IMR-90 (cell line): Measurements from ENCODE around the gene AGAP2. TPM values are rescaled to one million over a fixed set of nuclear protein-coding genes. Genes with fewer than 3 reads are reported as not detected.

Experiments used
- ATAC-seq: fragments of 200-7000 bp; cut with Tn5 transposase; 2 replicates; pipeline ENCODE4 v1.9.1; 2020; ENCODE audit warnings: low read depth, mild to moderate bottlenecking, moderate library complexity
- BruUV-seq: library from RNA; stranded (reverse); fragments of 400-500 nt; replicated peaks from 2 replicates; lab custom pipeline; 2021; lab: Mats Ljungman, UMichigan
- CTCF ChIA-PET: fragments of 300-600 bp; formaldehyde crosslinking; extraction: SDS; loops from one replicate; lab custom pipeline; 2021; ENCODE audit warnings: antibody characterized with exemption; lab: Yijun Ruan, JAX
- POLR2A ChIA-PET: fragments of 300-600 bp; sonication (Branson Sonifier 250); formaldehyde crosslinking; loops from one replicate; lab custom pipeline; 2022; ENCODE audit warnings: antibody characterized with exemption; ENCODE audit not compliant: unreplicated experiment; lab: Charles Lee
- DNase-seq: peaks from one replicate; pipeline ENCODE4 v3.0.0; 2013
- H2AFZ ChIP-seq: replicated peaks from 2 replicates; pipeline ENCODE3; 2013; ENCODE audit warnings: low read length, mild to moderate bottlenecking; ENCODE audit not compliant: poor library complexity
- H2AK5ac ChIP-seq: 2 replicates; pipeline ENCODE4 v1.6.1; 2013; ENCODE audit warnings: low read depth, low read length, inconsistent platforms
- H2AK9ac ChIP-seq: replicated peaks from 2 replicates; pipeline ENCODE3; 2013; ENCODE audit warnings: mild to moderate bottlenecking, low read depth, low read length, moderate library complexity; ENCODE audit not compliant: poor library complexity
- H2BK120ac ChIP-seq: 2 replicates; pipeline ENCODE4 v1.6.1; 2013; ENCODE audit warnings: low read depth, low read length, inconsistent platforms
- H2BK15ac ChIP-seq: 3 replicates; pipeline ENCODE4 v1.6.1; 2013; ENCODE audit warnings: low read depth, low read length, inconsistent platforms
- H2BK20ac ChIP-seq: 2 replicates; pipeline ENCODE4 v1.6.1; 2013; ENCODE audit warnings: low read depth, mild to moderate bottlenecking, inconsistent platforms, low read length, moderate library complexity
- H2BK5ac ChIP-seq: 2 replicates; pipeline ENCODE4 v1.6.1; 2013; ENCODE audit warnings: mild to moderate bottlenecking, low read depth, low read length, inconsistent platforms; ENCODE audit not compliant: poor library complexity, severe bottlenecking
- H3K14ac ChIP-seq: replicated peaks from 2 replicates; pipeline ENCODE4 v1.6.1; 2013; ENCODE audit warnings: low read depth, low read length, inconsistent platforms
- H3K18ac ChIP-seq: 2 replicates; pipeline ENCODE4 v1.6.1; 2013; ENCODE audit warnings: low read depth, low read length, control low read depth
- H3K23ac ChIP-seq: 2 replicates; pipeline ENCODE4 v1.6.1; 2013; ENCODE audit warnings: low read depth, low read length, inconsistent platforms
- H3K27ac ChIP-seq: 2 replicates; pipeline ENCODE4 v1.5.1; 2013; ENCODE audit warnings: mild to moderate bottlenecking, control low read depth, low read length; ENCODE audit not compliant: insufficient read depth
- H3K27me3 ChIP-seq: 2 replicates; pipeline ENCODE4 v1.6.1; 2013; ENCODE audit warnings: low read length; ENCODE audit not compliant: control insufficient read depth, insufficient read depth
- H3K36me3 ChIP-seq: 2 replicates; pipeline ENCODE4 v1.6.1; 2013; ENCODE audit warnings: low read length, mixed read lengths; ENCODE audit not compliant: control insufficient read depth, insufficient read depth
- H3K4ac ChIP-seq: 2 replicates; pipeline ENCODE4 v1.6.1; 2013; ENCODE audit warnings: low read depth, low read length, inconsistent platforms
- H3K4me1 ChIP-seq: 2 replicates; pipeline ENCODE4 v1.6.1; 2013; ENCODE audit warnings: low read length, mixed read lengths; ENCODE audit not compliant: control insufficient read depth, insufficient read depth
- H3K4me2 ChIP-seq: 2 replicates; pipeline ENCODE4 v1.6.1; 2013; ENCODE audit warnings: low read depth, mild to moderate bottlenecking, control low read depth, low read length, moderate library complexity
- H3K4me3 ChIP-seq: 2 replicates; pipeline ENCODE4 v1.5.1; 2013; ENCODE audit warnings: low read depth, mild to moderate bottlenecking, control low read depth, low read length, moderate library complexity; ENCODE audit not compliant: insufficient read depth
- H3K56ac ChIP-seq: 2 replicates; pipeline ENCODE4 v1.6.1; 2013; ENCODE audit warnings: low read length, inconsistent platforms; ENCODE audit not compliant: insufficient read depth; ENCODE audit errors: extremely low read depth
- H3K79me1 ChIP-seq, 2 experiments: 2 replicates each; pipeline ENCODE4 v1.6.1; 2013; ENCODE audit warnings: low read length in 2 of 2, inconsistent platforms in 1 of 2, low read depth in 1 of 2
- H3K9ac ChIP-seq: 2 replicates; pipeline ENCODE4 v1.6.1; 2013; ENCODE audit warnings: low read depth, low read length, control low read depth
- H3K9me1 ChIP-seq: 2 replicates; pipeline ENCODE4 v1.6.1; 2013; ENCODE audit warnings: low read length, inconsistent platforms; ENCODE audit not compliant: insufficient read depth
- H3K9me3 ChIP-seq: 2 replicates; pipeline ENCODE4 v1.6.1; 2013; ENCODE audit warnings: low read length; ENCODE audit not compliant: control insufficient read depth, insufficient read depth
- H4K20me1 ChIP-seq: 2 replicates; pipeline ENCODE4 v1.6.1; 2013; ENCODE audit warnings: low read length, inconsistent platforms; ENCODE audit not compliant: insufficient read depth
- H4K5ac ChIP-seq: 2 replicates; pipeline ENCODE4 v1.6.1; 2013; ENCODE audit warnings: mild to moderate bottlenecking, low read depth, low read length, control low read depth
- H4K8ac ChIP-seq, 2 experiments: 2 replicates each; pipeline ENCODE4 v1.6.1; 2013; ENCODE audit warnings: low read depth in 2 of 2, low read length in 2 of 2, control low read depth in 1 of 2, inconsistent platforms in 1 of 2
- H4K91ac ChIP-seq: 2 replicates; pipeline ENCODE4 v1.6.1; 2013; ENCODE audit warnings: low read depth, low read length, inconsistent platforms; ENCODE audit not compliant: insufficient read depth
- BHLHE40 ChIP-seq: fragments of 150-350 bp; IDR thresholded peaks from 2 replicates; pipeline ENCODE4 v1.6.1; 2016; ENCODE audit warnings: mild to moderate bottlenecking, low read depth, low read length
- CHD1 ChIP-seq: IDR thresholded peaks from 2 replicates; pipeline ENCODE4 v1.6.1; 2012; ENCODE audit warnings: low read depth, low read length, improper control_type of control experiment
- ELK1 ChIP-seq: fragments of 150-350 bp; IDR thresholded peaks from 2 replicates; pipeline ENCODE4 v1.6.1; 2016; ENCODE audit warnings: low read depth, mild to moderate bottlenecking, low read length, moderate library complexity, borderline replicate concordance
- MAFK ChIP-seq: IDR thresholded peaks from 2 replicates; pipeline ENCODE4 v1.6.1; 2012; ENCODE audit warnings: low read depth, low read length, improper control_type of control experiment
- MXI1 ChIP-seq: IDR thresholded peaks from 2 replicates; pipeline ENCODE4 v1.6.1; 2012; ENCODE audit warnings: low read depth, mild to moderate bottlenecking, low read length, moderate library complexity, borderline replicate concordance
- RAD21 ChIP-seq: IDR thresholded peaks from 2 replicates; pipeline ENCODE4 v1.6.1; 2012; ENCODE audit warnings: low read length, improper control_type of control experiment
- SMC3 ChIP-seq: fragments of 150-350 bp; IDR thresholded peaks from 2 replicates; pipeline ENCODE4 v1.6.1; 2016; ENCODE audit warnings: low read depth, mild to moderate bottlenecking, antibody characterized with exemption, low read length, moderate library complexity
- WGBS, 2 experiments: methylation state at CpG; one replicate each; pipeline versions ENCODE4 v1.1.5 to v1.1.7; 2013; ENCODE audit warnings: missing lambda C conversion rate in 2 of 2; ENCODE audit not compliant: insufficient read length in 1 of 2; ENCODE audit errors: extremely low coverage in 2 of 2; 5-methylcytosine and 5-hydroxymethylcytosine counted together
- dilution Hi-C: fragments of 300-500 bp; cut with HindIII; formaldehyde crosslinking; loops from one replicate; pipeline ENCODE4 v1.14.3; 2018; ENCODE audit warnings: low sequenced_read_pairs; ENCODE audit not compliant: unreplicated experiment
- in situ Hi-C: fragments of 300-500 bp; cut with MboI; formaldehyde crosslinking; loops from 3 replicates; pipeline ENCODE4 v1.14.3; 2019; ENCODE audit warnings: low sequenced_read_pairs, inconsistent platforms, mixed read lengths
- intact Hi-C: fragments of 100-400 bp; cut with micrococcal nuclease; formaldehyde crosslinking; loops from 2 replicates; pipeline ENCODE4 v1.10.0; 2022
- polyA plus RNA-seq, 3 experiments: library from polyadenylated mRNA; depleted of rRNA; stranded (reverse); fragments of >200 nt; gene quantifications; 2 replicates each; pipeline ENCODE4 v1.2.3, GENCODE V29; 2012; ENCODE audit warnings: low replicate concordance in 1 of 3
- total RNA-seq: library from RNA; depleted of rRNA; stranded (reverse); fragments of >200 nt; gene quantifications from 2 replicates; pipeline ENCODE4 v1.2.3, GENCODE V29; 2012

AGAP2 gene
- total and polyA plus RNA-seq, 2 of the 4 experiments (the other 2 are of a cell fraction) = 0.03 to 0.18 TPM

GRCh38 chr12:57693659-57694458 lies 44.7 kb downstream of the AGAP2 start, which contains the start of gene OS9 (continued):
- TF ChIP-seq RAD21 (peak; percentile 59), BHLHE40 (no peak), SMC3 (peak; percentile 30; the same call in 1 of the 2 replicates)

GRCh38 chr12:57693317-57693658 lies 45.3 kb downstream of the AGAP2 start:
- peaks cover 12 to 24% of the 10 kb centered on the region in 2 experiments for H3K79me1 ChIP-seq
- peaks cover 12% of the 10 kb centered on the region for H3K36me3 ChIP-seq
- H3K4me3 ChIP-seq = no peak overlapping the region
- H2AK9ac ChIP-seq = no peak overlapping the region
- H4K91ac ChIP-seq = no peak overlapping the region
- no peak overlapping the region for H2BK20ac ChIP-seq
- no peak overlapping the region for H3K27ac ChIP-seq
- no peaks in the 10 kb centered on the region for H3K9me3 ChIP-seq
- BruUV-seq = no TSS peak
- intact Hi-C loops = loop anchor here (2.0 to 5.0 kb wide), 3 partner anchors 60 to 236 kb away; partner anchors contain the start of genes B4GALNT1, GLI1 and INHBE
- dilution Hi-C loops = no loop called here
- H3K18ac ChIP-seq = no peak overlapping the region
- in situ Hi-C loops = no loop called here
- no peak overlapping the region for H3K9ac ChIP-seq
- WGBS, 2 experiments = 80% methylated on average over 1 of the region's 10 CpGs; no CpG with 5 or more reads in 1 of the 2 experiments
- POLR2A ChIA-PET = no interaction called here
- peak overlapping the region; percentile 17; the same call in 1 of the 2 replicates for H3K4me2 ChIP-seq
- no peaks in the 10 kb centered on the region for H4K20me1 ChIP-seq
- H2AK5ac ChIP-seq = 0 out of 2 replicates have a peak overlapping the region, but pooled peaks have one; percentile 18
- TF ChIP-seq BHLHE40 = no peak
- TF ChIP-seq ELK1 = no peak
- no peak for TF ChIP-seq MXI1
- no peak for TF ChIP-seq CHD1
- TF ChIP-seq MAFK = no peak
- no peak for TF ChIP-seq SMC3
- no peak for TF ChIP-seq RAD21
- no peak overlapping the region for H3K23ac ChIP-seq
- H3K14ac ChIP-seq = no peak overlapping the region
- peaks cover 6% of the 10 kb centered on the region for H3K9me1 ChIP-seq
- no peak overlapping the region for H3K4ac ChIP-seq
- DNase-seq (no peak), ATAC-seq (no peak)
- no peak overlapping the region for H2BK5ac ChIP-seq
- H4K5ac ChIP-seq = no peak overlapping the region
- peak overlapping the region in 1 of 2 experiments; percentile 24; a peak in 1 of 4 replicates for H4K8ac ChIP-seq
- 0 out of 2 replicates have a peak, but pooled peaks cover 3% of the 10 kb centered on the region for H3K4me1 ChIP-seq
- H2BK15ac ChIP-seq = no peak overlapping the region
- no peaks in the 10 kb centered on the region for H3K27me3 ChIP-seq
- H2BK120ac ChIP-seq = no peak overlapping the region
- H2AFZ ChIP-seq = peak overlapping the region; percentile 78
- no peak overlapping the region for H3K56ac ChIP-seq
- CTCF ChIA-PET = interaction anchor here (0.7 to 1.4 kb wide), 3 partner anchors 11 to 33 kb away, joined by 4 to 8 read pairs (median 5); no protein-coding TSS in a partner anchor
